Stimulated activated naive CD8-positive, alpha-beta T cell treated with anti-CD3 and anti-CD28 coated beads, Interleukin-15, Interleukin-2, amounts not matched to agents 100 ng/mL and 50 ng/mL, for 24 hours (primary cell): Measurements from ENCODE around the gene EIF5AL1.
"Not testable (repeated sequence)": the region's sequence is repeated elsewhere in the genome, so short reads cannot be mapped to it uniquely, and the experiment has no call there.

ENCODE experiments used
- H3K27ac Mint-ChIP-seq: one replicate; pipeline ENCODE4 v1.8.0; 2021; ENCODE audit warnings: mild to moderate bottlenecking, mixed read lengths
- H3K27me3 Mint-ChIP-seq: one replicate; pipeline ENCODE4 v1.8.0; 2021; ENCODE audit warnings: mixed read lengths
- H3K36me3 Mint-ChIP-seq: one replicate; pipeline ENCODE4 v1.8.0; 2021; ENCODE audit warnings: low read depth, mixed read lengths
- H3K4me1 Mint-ChIP-seq: one replicate; pipeline ENCODE4 v1.8.0; 2021; ENCODE audit warnings: low read depth, mixed read lengths
- H3K4me3 Mint-ChIP-seq: one replicate; pipeline ENCODE4 v1.8.0; 2021; ENCODE audit warnings: mild to moderate bottlenecking, mixed read lengths
- H3K9me3 Mint-ChIP-seq: one replicate; pipeline ENCODE4 v1.8.0; 2021; ENCODE audit warnings: mixed read lengths

EIF5AL1 gene

DNA sequence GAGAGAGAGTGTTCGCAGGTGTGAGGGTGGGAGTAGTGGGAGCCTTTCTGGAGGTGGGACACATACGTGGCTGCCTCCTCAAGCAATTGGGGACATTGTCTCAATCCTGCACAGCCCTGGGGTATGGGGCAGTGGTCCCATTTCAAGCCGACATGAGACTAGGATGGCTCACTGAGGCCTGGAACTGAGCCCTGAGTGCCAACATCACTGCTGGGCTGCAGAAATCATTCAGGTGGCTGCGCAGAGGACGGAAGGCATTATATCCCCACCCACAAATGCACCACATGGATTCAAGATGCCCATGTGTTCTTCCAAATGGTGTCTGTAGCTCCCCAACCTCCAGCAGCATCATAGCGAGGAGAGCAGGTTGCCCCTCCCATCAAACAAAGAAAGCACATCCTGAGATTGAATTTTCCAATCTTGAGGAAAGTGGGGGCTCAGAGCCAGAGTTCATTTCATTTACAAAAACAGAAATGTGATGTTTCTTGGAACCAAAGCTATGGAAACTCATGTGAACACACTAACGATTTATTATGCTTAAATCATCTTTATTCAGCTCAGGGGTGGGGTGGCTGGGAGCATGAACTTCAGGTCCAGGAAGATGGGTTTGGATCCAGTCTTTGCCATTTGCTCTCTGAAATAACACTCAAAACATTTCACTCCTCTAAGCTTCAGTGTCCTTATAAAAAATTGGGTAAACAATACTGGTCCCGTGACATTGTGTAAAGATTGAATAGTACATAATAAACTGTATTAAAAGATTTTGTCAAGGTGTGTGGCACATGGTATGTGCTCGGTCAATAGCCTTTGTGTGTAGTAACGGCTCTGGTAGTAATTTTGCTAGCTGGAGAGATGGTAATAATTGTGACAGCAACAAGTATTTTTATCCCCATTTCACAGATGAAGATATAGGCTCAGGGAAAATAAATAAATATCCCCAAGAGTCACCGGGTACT, 43.3 kb downstream of the EIF5AL1 start:
- no peaks in the 10 kb centered on the region for H3K27me3 Mint-ChIP-seq
- no peak overlapping the region for H3K4me3 Mint-ChIP-seq
- no peaks in the 10 kb centered on the region for H3K36me3 Mint-ChIP-seq
- no peak overlapping the region for H3K27ac Mint-ChIP-seq
- H3K9me3 Mint-ChIP-seq: no peaks in the 10 kb centered on the region
- no peaks in the 10 kb centered on the region for H3K4me1 Mint-ChIP-seq

DNA sequence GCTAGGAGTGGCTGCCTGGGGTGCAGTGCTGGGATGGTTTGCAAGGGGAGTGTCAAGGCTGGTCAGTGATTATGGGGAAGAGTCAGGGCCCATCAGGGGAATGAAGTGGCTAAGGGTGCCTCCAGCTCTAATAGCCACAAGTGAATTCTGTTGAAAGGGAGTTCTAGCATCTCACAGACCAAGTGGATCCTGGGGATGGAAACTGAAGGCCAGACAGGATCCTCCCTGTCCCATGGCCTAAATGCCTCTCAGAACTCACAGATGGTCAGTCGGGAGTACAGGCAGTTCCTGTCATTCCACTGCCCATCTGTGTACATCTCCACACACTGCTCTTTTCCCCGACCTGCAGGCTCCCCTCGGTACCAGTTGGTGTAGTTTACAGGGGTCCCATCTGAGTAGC, 44.6 kb downstream of the EIF5AL1 start:
- H3K9me3 Mint-ChIP-seq, H3K36me3 Mint-ChIP-seq, H3K27me3 Mint-ChIP-seq, H3K27ac Mint-ChIP-seq, H3K4me1 Mint-ChIP-seq, H3K4me3 Mint-ChIP-seq: not testable (repeated sequence)

DNA sequence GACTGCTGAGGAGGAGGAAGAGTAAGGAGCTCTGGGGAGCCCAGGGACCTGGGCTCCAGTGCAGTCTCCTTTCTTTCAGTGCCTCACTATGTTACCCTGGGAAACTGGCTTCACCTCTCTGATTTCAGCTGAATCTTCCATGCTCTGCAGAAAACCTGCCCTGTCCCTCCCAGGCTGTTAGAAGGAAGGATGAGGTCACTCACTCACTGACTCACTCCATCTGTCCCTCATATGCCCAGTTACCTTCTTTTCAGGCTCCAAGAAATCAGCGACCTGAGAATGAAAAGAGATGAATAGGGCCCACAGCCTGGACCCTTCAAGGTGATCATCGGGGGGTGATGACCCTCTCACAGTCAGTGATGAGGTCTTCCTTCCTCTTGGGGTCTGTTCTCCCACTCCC, 47.4 kb downstream of the EIF5AL1 start:
- Mint-ChIP-seq H3K27me3 (peaks cover 4% of the 10 kb centered on the region), H3K36me3 (no peaks in the 10 kb centered on the region), H3K4me3 (no peak overlapping the region), H3K4me1 (no peaks in the 10 kb centered on the region), H3K27ac (no peak overlapping the region), H3K9me3 (no peaks in the 10 kb centered on the region)

DNA sequence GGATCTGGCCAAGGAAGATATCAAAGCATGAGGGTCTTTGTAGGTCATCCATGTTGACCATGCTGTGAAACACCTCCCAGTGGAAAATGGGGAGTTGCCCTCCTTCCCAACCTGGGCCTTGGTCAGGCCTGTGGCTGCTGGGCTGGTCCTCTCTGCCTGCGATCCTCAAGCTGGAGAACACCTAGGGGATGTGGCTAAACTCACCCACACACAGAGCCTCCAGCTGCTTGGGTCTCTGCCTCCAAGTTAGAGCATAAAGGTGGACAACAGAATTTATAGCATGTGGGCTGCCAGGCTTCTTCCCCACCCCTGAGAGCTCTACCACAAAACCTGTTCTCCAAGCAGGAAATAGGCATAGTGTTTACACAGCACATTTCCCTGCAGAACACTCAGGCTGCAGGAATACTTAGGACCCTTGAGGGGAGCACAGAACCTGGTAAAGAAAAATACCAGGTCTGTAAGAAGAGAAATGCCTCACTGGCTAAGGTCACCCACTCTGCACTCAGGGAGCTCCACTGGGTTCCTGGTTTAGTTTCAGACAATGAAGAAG, 47.9 kb downstream of the EIF5AL1 start, which contains the start of gene SFTPA2:
TSS of gene SFTPA2 (minus strand) at position 248 of the 550 bp plus-strand sequence. CDS start 924 bp downstream, outside the sequence.
- H3K27ac Mint-ChIP-seq: no peak within 1 kb of the TSS
- H3K4me1 Mint-ChIP-seq: no peaks in the 10 kb centered on the region
- H3K27me3 Mint-ChIP-seq: peaks cover 4% of the 10 kb centered on the region
- no peaks in the 10 kb centered on the region for H3K36me3 Mint-ChIP-seq
- H3K9me3 Mint-ChIP-seq: no peaks in the 10 kb centered on the region
- H3K4me3 Mint-ChIP-seq: no peak within 1 kb of the TSS

DNA sequence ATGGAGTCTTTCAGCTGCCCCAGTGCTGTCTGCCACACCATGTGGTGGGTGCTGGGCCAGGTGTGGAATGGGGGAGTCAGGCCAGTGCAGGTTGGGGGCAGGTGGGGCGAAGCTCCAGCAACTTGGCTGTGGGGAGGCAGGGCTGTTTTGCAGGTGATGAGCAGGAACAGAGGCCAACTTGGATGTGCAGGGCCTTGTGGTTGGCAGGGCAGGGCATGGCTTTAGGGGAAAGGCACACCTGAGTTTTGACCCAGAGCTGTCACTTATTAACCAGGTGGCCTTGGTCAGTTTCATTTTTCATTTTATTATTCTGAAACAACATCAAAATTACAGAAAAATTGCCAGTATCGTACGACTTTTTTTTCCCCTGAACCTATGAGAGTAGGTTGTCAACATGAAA, 48.9 kb downstream of the EIF5AL1 start:
- no peak overlapping the region for H3K4me3 Mint-ChIP-seq

DNA sequence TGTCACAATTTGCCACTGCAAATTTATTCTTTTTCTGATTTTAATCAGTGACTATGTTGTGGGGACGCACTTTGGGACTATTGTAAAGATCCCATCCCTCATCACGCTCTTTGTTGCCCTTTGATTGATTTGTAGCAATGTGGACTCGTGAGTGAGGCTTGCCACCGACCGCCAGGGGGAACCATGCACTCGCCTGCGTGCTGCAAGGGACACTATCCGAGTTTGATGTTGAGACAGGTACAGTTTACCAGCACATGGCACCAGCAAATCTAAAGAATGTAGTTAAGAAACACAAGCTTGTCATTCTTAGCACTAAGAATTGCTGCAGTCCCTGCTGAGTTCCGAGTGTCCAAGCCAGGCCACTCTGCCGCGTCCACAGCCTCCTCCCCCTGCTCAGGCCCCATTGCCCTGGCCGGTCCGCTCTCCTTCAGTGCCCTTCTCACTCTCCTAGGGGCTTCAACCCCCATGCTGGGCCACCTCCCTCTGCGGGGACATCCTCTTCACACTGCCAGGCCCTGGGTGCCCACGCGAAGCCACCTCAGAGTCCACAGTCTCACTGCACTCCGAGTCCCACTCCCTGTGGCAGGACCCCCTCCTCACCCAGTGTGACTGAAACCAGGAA, 49.9 kb downstream of the EIF5AL1 start:
- Mint-ChIP-seq H3K27ac (no peak overlapping the region), H3K4me3 (no peak overlapping the region), H3K36me3 (no peaks in the 10 kb centered on the region), H3K27me3 (peaks cover 11% of the 10 kb centered on the region), H3K4me1 (no peaks in the 10 kb centered on the region), H3K9me3 (no peaks in the 10 kb centered on the region)

More for the DNA sequence above, 48.9 kb downstream of the EIF5AL1 start:
- no peaks in the 10 kb centered on the region for H3K4me1 Mint-ChIP-seq
- no peak overlapping the region for H3K27ac Mint-ChIP-seq
- no peaks in the 10 kb centered on the region for H3K9me3 Mint-ChIP-seq
- H3K36me3 Mint-ChIP-seq: no peaks in the 10 kb centered on the region
- peaks cover 4% of the 10 kb centered on the region for H3K27me3 Mint-ChIP-seq

DNA sequence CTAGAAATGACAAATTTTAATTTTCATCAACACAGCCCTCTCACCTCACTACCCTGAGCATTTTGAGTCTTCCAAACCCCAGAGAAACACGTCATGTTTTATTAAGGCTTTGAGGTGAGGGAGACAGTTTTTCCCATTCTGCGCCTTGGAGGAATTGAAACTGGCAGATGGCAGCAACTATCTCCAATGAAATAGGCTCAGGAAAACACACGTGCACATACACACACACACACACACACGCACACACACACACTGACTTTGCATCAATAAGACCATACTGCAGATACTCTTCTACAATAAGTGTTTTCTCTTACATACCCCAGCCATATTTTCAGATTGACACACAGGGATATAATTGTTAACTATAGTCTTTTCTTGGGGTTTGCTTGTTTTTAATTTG, 51.1 kb downstream of the EIF5AL1 start:
- Mint-ChIP-seq H3K9me3 (no peaks in the 10 kb centered on the region), H3K4me3 (no peak overlapping the region), H3K27ac (no peak overlapping the region), H3K27me3 (peaks cover 19% of the 10 kb centered on the region), H3K36me3 (no peaks in the 10 kb centered on the region), H3K4me1 (no peaks in the 10 kb centered on the region)
